GM13977 (cell line): ENCODE results near the gene HSPH1.

Source experiments
- DNase-seq: peaks from one replicate; pipeline ENCODE4 v3.0.0; 2012; ENCODE audit warnings: low spot score
- in situ Hi-C: fragments of 300-500 bp; cut with MboI; formaldehyde crosslinking; loops from one replicate; pipeline ENCODE4 v1.12.0; 2022; ENCODE audit warnings: low sequenced_read_pairs, low pct_unique_long_range_greater_than_20kb, mixed read lengths, inconsistent platforms; ENCODE audit not compliant: unreplicated experiment
- TF ChIP-seq, protein P1 (sequence below): IDR thresholded peaks from 2 replicates; pipeline ENCODE4 v1.5.1; 2012; ENCODE audit warnings: mild to moderate bottlenecking, control low read depth; ENCODE audit not compliant: insufficient read depth; ENCODE audit errors: extremely low read depth, missing control alignments

HSPH1 gene

DNA sequence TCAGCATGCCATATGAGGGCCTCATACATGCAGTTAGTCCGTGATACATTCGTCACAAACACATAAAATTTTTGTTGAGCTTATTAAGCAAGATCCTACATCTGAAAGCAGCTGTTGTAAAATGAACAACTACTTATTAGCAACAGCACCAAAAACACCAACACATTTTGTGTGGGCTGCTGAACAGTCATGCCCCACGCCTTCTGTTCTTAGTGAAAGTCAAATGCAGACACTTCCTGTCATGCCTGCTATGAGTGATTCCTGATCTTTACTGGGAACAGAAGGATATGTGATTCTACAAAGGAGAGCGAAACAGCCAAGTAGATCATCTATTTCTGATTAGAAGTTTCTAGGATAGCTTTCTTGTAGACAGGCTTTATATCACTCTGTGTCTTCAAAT is 33.9 kb upstream of the HSPH1 start:
- no peak for DNase-seq
- in situ Hi-C loops: no loop called here
- TF ChIP-seq, protein P1, sequence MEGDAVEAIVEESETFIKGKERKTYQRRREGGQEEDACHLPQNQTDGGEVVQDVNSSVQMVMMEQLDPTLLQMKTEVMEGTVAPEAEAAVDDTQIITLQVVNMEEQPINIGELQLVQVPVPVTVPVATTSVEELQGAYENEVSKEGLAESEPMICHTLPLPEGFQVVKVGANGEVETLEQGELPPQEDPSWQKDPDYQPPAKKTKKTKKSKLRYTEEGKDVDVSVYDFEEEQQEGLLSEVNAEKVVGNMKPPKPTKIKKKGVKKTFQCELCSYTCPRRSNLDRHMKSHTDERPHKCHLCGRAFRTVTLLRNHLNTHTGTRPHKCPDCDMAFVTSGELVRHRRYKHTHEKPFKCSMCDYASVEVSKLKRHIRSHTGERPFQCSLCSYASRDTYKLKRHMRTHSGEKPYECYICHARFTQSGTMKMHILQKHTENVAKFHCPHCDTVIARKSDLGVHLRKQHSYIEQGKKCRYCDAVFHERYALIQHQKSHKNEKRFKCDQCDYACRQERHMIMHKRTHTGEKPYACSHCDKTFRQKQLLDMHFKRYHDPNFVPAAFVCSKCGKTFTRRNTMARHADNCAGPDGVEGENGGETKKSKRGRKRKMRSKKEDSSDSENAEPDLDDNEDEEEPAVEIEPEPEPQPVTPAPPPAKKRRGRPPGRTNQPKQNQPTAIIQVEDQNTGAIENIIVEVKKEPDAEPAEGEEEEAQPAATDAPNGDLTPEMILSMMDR: no peak

GRCh38 chr13:31192306-31192705 is 30.6 kb upstream of the HSPH1 start:
- in situ Hi-C loops: no loop called here
- DNase-seq: no peak
- TF ChIP-seq, protein P1: no peak

DNA sequence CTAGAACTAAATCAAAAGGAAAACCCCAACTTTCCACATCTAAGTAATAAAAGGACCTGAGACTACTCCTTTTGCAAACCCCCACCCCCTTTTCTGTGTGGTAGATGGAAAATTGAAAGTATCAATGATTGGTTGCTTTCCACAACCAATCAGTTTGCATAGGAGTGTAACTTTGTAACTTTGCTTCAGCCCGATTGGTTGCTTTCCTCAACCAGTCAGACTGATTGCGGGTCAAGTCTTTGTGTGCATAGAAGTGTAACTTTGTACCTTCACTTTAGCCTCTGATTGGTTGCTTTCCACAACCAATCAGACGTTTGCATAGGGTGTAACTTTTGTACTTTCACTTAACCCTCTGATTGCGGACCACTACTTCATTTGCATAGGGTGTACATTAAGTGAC is 30.0 kb upstream of the HSPH1 start:
- in situ Hi-C loops: no loop called here
- DNase-seq: no peak
- TF ChIP-seq, protein P1: no peak

- in situ Hi-C loops: no loop called here
- TF ChIP-seq, protein P1: no peak
- no peak for DNase-seq
These were observed 23.4 kb upstream of the HSPH1 start for GRCh38 chr13:31184981-31185645.

DNA sequence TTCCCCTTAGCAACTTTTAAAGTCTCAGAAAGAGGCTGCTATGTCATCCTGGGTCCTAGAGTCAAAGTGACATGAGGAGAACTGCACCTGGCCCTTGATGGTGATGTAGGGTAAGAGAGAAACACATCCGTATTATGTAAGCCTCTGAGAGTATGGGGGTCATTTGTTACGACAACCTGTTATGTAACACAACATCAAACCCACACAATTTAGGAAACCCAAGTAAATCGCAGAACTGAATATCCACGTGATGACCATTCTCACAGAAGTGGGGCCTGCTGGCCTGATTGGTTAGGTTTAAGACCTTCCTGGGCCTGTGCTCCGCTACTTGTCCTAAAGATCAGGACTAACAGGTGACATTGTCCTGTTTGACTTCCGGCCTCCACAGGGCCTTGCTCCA is 22.7 kb upstream of the HSPH1 start:
- no peak for DNase-seq
- in situ Hi-C loops: no loop called here
- TF ChIP-seq, protein P1: no peak

GRCh38 chr13:31182987-31183386 is 21.3 kb upstream of the HSPH1 start:
- DNase-seq: no peak
- TF ChIP-seq, protein P1: no peak
- in situ Hi-C loops: no loop called here

DNA sequence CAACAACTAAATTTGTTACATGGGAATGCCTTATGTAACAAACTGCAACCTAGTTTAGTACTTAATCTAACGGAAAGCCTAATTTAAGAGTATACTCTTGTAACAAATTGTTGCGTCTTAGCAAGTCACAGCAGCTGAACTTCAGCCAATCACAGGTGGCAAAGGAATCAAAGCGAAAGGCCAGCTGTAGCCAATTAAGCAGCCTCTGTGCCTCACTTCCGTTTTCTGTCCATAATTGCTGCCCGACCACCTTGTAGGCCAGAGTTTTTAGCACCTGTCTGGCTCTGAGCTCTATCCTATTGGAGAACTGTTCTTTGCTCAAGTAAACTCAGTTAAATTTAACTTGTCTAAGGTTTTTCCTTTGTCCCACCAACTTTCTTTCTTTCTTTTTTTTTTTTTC is 18.1 kb upstream of the HSPH1 start:
- TF ChIP-seq, protein P1: no peak
- no peak for DNase-seq
- in situ Hi-C loops: no loop called here
